ENCODE measurements around the gene C1QL1.

The C1QL1 gene

DNA sequence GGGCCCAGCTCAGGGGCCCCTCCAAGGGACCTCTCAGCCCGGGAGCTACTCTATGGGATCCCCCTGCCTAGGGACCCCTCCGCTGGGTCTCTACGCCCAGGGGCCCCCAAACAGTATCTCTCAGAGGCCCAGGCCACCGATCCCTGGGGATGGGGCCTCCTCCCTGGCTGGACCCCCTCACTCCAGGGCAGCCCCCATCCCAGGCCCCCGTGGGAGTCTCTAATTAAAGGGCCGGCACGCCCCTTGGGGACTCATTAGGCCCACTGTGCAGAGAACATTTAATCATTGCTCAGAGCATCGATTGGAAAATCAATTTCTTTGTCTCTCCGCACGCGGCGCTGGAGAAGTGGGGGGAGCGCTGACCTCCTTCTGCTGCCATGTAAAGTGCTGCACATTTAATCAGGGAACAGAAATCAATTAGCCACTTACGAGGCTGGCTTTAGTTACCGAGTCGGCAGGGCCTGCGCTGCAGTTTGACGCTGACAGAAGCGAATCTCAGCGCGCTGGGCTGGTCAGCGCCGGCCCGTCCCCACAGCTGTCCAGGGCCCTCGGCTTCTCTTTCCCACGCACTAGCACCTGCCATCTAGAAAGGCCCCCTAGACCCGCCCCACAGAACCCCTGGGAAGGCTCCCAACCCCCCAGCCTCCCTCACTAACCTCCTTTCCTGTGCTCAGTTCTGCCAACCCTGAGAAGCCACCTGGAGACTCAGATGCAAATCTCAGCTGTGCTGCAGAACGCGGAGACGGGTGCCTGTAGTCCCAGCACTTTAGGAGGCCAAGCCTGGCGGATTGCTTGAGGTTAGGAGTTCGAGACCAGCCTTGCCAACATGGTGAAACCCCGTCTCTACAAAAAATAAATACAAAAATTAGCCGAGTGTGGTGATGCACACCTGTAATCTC is 20.2 kb upstream of the C1QL1 start:
- no peak for DNase-seq

DNA sequence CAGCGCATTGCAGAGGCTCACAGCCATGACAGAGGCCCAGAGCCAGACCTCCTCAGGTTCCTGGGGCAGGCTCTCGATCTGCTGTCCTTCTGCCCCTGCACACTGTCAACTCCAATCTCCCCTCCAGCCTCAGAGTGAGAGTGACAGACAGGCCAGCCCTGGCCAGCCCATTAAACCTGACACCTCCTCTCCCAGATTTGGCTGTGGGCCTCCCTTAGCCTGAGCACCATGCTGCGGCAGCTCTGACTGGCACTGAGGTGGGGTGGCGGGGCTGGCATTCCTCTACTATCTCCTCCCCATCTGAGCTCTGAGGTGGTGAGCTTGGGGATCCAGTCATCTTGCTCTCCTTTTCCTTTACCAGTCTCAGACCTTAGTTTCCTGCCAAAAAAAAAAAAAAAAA is 15.5 kb upstream of the C1QL1 start:
- no peak for DNase-seq

DNA sequence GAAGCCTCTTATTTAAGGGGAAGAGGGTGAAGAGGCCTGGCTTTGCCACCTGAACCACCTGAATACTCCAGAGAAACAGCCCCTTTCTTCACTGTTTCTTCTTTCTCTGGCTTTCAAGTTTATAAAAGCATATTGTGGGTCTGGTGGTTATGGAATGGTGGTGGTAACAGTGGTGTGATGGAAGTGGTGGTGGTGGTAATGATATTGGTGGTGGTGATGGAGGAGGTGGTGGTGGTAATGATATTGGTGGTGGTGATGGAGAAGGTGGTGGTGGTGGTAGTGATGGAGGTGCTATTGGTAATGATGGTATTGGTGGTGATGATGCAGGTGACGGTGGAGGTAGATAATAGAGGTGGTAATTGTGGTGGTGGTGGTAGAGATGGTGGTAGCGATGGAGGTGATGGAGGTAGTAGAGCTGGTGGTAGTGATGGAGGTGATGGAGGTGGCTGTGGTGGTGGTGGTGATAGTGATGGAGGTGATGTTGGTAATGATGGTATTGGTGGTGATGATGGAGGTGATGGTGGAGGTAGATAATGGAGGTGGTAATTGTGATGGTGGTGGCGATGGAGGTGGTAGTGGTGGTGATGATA is 14.1 kb upstream of the C1QL1 start:
- DNase-seq: no peak

DNA sequence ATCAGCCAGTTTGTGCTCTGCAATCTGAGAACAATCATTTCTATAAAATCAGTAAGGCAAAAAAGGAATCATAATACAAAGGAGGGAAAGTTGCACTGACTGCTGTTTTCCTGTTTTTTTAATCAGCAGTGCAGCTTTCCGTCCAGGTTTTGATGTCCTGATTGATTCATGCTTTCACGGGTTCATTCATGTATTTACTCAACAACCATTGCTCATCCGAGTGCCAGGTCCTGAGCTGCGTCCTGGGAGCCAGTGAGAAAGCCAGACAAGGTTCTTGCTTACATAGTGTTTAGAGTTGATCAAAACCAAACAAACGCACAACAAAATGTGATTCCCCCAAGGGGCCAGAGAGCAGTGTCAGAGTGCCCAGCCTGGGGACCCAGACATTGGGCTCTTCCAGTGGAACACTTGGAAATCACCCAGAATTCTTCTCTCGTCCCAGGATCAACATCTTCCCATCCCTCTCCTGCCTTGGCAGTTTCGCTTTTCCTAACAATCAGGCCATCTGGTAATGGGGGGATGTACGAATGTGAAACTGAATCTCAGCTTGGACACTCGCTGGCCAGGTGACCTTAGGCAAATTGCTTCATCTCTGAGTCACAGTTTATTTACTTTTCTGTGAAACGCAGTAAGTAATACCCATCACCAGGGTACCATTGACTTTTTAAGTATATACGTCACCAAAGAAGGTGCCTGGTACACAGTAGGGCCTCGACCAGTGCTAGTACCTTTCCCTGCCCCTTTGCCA is 13.3 kb upstream of the C1QL1 start:
- no peak for DNase-seq

DNA sequence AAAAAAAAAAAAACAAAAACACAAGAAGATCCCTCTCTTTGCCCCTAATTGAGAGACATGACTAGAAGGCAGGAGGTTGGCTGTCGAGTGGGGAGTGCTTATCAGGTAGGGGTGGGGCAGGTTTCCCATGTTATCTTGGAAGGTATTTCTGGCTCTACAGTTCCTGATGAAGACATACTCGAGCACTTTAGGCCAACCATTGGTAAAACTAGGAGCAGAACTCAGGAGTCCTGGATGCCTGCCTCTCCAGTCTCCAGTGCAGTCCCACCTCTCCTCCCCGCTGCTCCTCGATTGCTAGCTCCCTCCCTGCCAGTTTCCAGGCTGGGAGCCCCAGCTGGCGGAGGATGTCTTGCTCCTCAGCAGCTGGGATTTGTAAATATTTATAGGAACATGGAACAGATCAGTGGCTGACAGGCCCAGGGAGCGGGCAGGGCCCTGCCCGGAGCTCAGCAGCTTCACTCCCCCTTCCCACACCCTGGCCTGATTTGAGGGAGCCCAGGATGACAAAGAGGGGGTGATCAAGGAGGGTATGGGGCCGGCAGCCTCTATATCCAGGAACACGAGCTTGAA is 11.4 kb upstream of the C1QL1 start:
- DNase-seq: no peak

DNA sequence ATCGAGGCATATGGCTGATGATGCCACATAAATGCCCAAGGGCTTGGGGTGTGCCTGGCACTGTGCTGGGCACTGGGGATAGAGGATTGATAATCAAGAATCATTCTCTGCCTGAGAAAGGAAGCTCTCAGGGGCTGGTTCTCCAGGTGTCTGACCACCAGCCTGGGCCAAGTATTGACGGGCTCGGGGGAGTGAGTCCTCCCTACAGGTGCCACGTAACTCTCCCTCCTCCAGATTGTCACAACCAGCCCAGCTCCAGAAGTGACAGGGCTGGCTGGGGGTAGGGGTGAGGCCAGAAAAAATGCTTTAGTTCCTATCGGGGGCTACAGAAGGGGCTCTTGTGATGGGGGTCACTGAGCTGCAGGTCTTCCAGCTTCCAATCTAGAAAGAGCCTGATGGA is 10.7 kb upstream of the C1QL1 start:
- no peak for DNase-seq

DNA sequence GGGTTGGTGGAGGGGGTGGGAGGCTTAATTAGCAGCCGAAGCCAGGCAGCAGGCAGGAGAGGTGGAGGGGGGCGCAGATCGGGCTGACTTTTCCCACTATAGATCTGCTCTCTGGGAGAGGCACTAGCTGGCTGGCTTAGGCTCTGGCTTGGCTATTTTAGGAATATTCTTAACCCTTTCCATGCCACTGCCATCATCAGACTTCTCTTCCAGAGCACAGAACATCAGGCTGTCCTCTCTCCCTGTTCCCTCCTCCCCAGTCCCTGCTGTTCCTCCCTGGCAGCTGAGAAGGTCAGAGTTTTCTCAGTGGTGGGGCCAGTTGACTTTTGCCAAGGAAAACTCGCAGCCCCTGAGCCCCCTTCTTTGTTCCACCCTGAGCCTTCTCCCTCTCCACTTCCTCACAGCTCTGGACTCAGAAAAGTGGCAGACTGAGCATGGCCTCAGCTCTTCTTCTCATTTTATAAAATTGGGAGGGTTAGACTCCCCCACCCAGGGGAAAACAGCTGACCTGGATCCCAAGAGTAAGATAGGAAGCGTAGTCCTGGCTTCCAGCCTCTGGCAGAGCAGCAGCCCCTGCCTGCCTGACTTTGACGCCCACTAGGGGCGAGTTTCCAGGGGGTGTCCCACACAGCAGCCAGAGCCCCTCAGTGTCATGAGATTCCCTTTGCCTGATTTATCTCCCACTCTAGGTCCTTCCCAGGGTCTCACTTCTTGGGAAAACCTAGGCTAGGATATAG is 9.9 kb upstream of the C1QL1 start:
- no peak for DNase-seq

DNA sequence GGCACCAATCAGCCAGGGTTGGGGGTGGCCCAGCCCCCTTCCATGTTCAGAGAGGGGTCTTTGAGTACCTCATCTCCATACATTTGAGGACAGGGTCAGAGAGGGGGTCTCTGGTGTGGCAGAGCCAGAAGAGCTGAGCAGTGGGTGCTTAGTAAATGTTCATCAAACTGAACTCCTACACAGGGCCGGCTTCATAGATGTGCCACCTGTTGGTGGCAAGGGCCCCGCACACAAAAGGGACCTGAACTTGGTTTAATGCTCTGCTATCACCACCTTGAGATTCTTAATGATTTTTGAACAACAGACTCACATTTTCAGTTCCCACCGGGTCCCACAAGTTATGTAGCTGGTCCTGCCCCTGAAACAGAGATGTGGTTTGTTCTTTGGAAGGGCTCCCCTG is 9.0 kb upstream of the C1QL1 start:
- no peak for DNase-seq

DNA sequence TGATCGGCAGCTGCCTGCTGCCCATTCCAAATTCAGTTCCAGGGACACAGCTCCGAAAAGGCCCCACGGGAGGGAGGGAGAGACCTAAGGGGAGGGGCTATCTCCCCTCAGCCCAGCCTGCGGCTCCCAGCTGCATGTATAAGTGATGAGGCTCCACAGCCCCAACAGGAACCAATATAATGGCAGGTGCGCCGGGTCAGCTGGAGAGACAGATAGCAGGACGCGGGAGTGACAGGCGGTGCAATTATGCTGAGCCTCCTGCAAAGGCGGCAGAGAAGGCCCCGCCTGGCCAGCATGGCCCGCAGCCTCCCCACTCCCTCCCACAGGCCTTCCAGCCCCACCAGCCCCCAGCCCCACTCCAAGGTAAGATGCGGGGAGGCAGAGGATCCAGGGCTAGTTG is 8.1 kb upstream of the C1QL1 start:
- DNase-seq: no peak

DNA sequence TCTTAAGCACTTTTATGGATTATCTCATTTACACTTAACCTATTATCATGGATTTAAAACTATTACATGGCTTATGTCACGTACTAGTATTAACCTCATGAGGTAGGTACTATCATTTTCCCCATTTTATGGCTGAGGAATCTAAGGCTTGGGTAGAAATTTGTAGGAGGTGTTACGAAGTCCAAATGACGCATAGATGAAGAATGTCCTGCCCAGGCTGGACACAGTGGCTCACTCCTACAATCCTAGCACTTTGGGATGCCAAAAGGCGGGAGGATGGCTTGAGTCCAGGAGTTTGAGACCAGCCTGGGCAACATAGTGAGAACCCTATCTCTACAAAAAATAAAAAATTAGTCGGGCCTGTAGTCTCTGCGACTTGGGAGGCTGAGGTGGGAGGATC is 4.8 kb upstream of the C1QL1 start:
- no peak for DNase-seq

DNA sequence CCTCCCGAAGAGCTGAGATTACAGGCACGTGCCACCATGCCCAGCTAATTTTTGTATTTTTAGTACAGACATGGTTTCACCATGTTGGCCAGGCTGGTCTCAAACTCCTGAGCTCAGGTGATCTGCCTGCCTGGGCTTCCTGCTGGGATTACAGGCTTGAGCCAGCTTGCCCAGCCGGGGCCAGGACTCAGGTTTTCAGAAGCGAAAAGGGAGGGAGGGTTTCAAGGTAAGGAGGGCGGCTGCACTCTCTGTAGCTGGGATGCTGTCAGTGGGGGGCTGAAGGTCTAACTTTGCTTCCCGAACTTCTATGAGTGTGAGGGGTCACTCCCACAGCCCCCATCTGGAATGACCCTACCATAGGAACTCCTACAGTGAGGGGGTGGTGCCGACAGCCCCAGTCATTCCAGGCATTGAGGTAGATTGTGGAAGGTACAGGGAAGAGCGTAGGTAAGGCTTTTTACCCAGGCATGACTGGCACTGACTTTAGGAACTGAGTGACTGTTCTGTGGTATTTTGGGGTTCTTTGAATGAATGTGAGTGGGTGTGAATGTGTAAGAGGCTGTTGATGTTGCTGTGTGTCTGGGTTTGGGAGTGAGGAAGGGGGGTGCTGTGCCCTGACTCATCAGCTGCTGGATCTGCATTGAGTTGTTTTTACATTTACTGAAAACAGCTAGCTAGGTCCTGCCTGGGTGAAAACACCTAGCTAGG is 3.8 kb upstream of the C1QL1 start:
- no peak for DNase-seq

DNA sequence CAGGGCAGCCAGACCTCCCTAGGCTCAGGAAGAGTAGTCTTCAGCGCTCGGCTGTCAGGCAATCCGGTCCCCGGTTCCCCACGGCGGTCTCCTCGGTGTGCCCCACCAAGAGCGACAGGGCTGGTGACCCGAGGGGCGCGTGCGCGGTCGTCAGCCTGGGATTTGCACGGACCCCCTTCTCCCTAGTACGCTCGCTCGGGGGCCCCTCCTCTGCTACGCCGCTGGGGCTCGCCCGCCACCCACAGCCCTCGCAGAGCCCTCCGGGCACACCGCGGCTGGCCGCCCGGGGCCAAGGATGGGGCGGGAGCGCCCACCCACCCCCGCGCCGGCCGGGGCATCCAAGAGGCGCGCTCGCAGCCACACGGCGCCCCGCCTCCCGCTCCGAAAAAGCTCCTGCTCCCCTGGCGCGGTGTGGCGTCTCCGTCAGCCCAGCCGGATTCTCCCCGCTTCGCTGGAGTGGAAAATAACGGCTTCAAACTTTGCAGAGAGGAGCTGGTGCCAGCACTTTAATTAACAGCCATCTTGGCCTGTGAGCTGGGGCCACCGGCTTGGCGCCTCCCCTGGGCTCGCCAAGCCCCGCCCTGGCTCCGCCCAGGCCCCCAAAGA is 2.1 kb upstream of the C1QL1 start:
- no peak for DNase-seq

DNA sequence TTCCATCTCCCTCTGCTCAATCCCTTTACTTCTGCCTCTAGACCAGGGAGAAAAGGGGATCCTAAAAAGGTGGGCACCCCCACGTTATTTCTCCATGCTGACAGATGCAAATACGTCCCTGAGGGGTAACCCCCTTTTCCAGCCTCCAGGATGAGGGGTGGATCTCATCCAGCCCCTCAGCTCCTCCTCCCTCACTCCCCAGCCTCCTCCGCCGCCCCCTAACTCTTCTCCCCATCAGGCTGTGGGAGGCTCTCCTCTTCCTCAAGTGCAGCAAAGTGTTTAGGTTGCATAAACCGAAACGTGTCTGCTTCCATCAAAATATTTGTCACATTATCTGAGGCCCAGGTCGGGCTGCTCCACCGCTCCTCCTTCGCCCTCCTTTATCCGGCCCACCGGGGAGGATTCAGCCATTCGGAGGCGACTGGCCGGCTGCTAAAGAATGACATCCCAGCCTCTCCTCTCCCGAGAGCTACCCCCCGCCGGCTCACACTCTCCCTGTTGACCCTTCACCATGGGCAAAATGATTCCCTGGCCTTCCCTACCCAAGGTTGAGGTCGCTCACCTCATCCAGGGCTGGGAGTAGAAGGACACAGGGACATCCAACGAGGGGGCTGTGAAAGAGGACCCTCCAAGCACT is 1.2 kb upstream of the C1QL1 start:
- no peak for DNase-seq

DNA sequence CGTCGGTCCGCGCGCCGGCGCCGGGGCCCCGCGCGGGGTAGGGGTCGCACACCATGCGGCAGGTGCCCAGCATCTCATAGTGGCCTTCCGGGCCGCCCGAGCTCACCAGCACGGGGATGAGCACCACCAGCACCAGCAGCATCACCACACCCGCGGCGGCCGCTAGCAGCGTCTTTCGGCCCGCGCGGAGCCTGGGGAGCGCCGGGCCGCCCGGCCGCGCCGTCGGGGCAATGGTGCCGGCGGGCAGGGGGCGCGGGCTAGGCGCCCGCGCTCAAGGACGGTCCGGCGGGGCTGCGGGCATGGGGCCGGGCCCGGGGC is 237 bp downstream of the C1QL1 start:
- DNase-seq: no peak

DNA sequence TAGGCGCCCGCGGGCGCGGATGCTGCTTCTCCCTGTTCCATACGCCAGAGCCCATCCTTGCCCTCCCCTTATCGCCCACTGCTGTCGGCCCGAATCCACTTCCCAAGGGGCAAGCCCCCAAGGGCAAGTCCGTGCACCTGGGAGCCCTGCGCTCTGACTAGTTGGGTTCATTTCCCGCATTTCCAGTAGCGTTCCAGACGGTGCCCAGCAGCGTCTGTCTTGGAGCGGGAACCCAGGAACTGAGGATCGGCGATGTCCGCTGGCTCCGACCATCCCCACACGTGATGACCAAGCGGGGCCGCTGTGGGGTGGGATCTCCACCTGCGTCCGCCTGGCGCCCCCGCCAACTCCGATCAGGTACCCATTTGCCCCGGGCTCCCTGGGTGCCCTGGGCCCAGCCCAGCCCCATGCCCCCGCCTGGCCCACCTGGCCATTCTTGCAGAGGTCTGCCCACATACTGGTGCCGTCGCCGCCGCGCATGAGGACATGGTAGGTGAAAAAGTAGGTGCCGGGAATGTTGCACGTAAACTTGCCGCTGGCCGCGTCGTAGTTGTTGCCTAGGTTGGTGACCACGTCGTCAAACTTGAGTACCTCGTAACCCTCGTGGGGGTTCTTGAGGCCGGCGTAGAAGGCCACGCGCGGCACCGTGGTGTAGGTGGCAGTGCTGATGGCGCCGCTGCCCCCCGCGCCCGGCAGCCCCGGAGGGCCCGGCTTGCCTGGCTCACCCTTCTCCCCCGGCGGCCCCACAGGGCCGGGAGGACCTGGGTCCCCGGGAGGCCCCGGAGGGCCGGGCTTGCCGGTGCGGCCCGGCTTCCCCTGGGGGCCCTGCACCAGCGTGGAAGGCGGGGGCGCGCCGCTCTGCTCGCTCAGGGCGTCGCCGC is 837 bp downstream of the C1QL1 start:
- DNase-seq: no peak

DNA sequence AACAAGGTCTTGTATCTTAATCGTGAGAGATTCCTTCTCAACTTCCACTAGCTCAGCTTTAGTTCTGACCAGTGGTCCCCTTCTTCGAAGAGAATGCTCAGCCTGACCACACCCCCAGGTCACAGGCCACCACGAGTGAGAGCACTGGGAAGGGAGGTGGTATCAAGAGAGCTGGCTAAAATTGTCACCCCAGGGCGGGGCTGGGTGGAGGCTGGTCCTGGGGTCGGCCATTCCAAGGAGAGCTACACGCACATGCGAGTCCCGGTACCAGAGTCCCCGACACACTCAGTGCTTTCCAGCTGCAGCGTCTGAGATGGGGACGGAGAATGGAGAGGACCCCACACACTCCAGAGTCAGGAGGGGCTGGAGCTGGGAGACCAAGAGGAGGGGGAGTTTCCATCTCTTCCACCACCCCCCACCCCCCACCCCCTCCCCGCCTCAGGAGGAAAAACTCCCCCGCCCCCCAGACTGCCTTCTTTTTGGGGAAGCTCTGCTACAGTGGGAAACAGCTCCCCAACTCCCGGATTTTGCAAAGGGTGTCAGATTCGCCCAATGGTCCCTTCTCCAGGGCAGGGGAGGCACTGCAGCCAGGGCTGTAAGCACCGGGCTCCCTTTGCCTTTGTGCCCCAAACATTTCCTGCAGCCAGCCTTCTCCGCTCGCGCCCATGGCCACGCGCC is 1.6 kb downstream of the C1QL1 start:
- no peak for DNase-seq

DNA sequence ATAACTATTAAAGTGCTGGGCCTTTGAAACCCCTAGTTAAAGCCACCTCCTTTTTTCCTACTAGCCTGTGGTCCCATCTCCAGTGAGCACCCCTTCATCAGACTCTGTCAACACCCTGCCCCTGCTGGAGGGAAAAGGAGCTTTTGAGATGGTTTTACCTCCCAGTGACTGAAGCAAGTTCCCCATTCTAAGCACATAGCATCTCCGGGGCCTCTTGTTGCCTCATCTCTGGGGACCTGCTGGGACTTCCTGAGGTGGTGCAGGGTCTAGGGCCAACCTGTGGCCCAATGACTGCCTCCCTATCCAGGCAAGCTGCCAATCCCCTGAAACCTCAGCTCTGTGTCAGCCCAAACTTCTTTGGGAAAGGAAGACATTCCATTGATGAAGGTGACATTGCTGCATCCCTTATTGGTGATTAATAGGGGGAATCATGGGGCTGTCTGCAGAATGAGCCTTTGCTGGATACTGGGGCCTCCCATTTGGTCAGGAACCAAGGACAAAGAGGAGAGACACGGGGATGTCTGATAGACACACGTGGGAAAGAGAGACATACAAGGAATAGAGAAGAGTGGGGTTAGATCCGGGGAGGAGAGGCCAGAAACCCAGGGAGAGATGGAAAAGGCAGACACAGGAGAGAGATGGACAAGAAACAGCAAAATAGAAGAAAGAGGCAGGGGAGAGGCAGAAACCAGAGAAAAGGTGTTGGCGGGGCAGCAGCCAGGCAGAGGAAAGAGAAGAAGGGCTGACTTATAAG is 2.4 kb downstream of the C1QL1 start:
- DNase-seq: no peak

DNA sequence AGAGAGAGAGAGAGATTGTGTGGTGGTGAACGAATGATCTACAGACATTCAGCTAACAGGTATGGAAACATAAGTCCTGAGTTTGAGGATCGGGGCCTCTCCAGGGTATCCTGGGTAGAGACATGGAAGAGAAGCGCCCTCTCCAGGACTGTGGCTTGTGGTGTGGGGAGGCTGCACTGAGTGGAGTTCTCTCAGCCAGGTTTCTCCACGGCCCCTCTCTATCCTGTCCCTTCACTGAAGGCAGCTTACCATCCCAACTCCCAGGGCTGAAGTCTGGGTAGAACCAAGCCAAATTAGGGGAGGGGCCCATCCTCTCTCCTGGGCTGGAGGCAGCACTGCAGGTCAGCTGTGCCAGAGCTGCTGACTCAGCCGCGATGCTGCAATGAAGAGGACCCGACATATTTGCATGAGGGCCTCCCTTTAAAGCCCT is 6.2 kb downstream of the C1QL1 start:
- DNase-seq: no peak

DNA sequence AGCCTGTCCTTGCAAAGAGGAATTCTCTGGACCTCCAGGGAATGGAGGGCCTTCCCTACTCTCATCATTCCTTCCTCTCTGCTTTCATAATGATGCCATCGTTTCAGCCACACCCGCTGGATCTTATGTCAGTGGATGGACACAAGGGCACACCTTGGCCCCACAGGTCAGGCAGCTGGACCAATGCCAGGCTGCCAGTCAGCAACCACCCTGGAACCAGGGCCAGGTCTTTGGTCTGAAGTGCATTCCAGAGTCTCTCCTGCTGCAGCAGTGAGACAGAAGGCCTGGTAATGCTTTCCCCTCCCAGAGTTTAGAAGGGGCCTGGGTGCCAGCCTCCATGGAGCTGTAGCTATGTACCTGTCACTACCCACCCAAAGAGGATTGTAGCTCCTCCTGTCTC is 7.4 kb downstream of the C1QL1 start:
- no peak for DNase-seq
